HG03439 (cell line): ENCODE results near the gene EFNA1.
A peak's percentile ranks its signal among the peaks of the same experiment; 100 is the strongest.
"Not testable (repeated sequence)": the region's sequence is repeated elsewhere in the genome, so short reads cannot be mapped to it uniquely, and the experiment has no call there.

Experiments
- ATAC-seq: cut with Tn5 transposase; IDR thresholded peaks from one replicate; pipeline ENCODE4 v1.9.1; 2021; ENCODE audit warnings: mild to moderate bottlenecking, moderate library complexity; ENCODE audit not compliant: unreplicated experiment

EFNA1 gene

DNA sequence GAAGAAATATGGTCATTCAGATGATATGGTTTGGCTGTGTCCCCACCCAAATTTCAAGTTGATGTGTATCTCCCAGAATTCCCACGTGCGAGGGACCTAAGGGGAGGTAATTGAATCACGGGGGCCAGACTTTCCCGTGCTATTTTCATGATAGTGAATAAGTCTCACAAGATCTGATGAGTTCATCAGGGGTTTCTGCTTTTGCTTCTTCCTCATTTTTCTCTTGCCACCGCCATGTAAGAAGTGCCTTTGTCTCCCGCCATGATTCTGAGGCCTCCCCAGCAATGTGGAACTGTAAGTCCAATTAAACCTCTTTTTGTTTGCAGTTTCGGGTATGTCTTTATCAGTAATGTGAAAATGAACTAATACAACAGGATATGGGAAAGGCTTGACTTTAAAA lies 14.1 kb downstream of the EFNA1 start:
- ATAC-seq = no peak

GRCh38 chr1:155145491-155145890 lies 17.8 kb downstream of the EFNA1 start:
- ATAC-seq = no peak

GRCh38 chr1:155155996-155156643 lies 28.4 kb downstream of the EFNA1 start:
- ATAC-seq = not testable (repeated sequence)

DNA sequence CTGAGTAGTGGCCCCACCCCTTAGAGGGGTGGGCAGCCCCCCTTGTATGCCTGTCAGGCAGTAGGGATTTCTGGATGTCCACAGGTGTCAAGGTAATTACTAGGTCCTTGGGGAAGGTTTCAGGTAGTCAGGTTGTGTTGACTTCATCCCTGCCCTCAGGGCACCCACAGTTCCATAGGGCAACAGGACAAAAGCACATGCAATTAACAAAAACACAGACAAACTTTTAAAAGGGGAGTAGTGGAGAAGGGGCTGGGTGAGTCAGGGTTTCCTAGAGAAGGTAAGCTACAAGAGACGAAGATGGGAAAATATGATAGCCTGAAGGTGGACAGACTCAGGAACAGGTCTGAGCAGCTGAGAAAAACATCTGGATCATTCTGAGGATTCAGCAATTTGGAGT lies 31.3 kb downstream of the EFNA1 start:
- ATAC-seq = no peak

GRCh38 chr1:155160128-155160527 lies 32.5 kb downstream of the EFNA1 start:
- ATAC-seq = no peak

DNA sequence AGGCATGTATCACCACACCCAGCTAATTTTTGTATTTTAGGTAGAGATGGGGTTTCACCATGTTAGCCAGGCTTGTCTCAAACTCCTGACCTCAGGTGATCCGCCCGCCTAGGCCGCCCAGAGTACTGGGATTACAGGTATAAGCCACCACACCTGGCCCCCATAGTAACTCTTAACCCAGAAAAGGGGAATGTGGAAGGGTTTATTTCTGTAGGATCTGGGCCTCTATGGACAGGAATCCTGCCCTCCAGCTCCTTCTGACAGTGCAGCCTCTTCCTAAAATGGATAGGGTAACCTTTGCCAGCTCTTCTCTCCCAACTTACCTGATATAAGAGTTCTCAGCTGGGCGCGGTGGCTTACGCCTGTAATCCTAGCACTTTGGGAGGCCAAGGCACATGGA lies 35.0 kb downstream of the EFNA1 start:
- not testable (repeated sequence) for ATAC-seq

- ATAC-seq = not testable (repeated sequence)
Observed at GRCh38 chr1:155163785-155164184, 36.1 kb downstream of the EFNA1 start.

- ATAC-seq = not testable (repeated sequence)
Observed at GRCh38 chr1:155164625-155165024, 36.9 kb downstream of the EFNA1 start.

DNA sequence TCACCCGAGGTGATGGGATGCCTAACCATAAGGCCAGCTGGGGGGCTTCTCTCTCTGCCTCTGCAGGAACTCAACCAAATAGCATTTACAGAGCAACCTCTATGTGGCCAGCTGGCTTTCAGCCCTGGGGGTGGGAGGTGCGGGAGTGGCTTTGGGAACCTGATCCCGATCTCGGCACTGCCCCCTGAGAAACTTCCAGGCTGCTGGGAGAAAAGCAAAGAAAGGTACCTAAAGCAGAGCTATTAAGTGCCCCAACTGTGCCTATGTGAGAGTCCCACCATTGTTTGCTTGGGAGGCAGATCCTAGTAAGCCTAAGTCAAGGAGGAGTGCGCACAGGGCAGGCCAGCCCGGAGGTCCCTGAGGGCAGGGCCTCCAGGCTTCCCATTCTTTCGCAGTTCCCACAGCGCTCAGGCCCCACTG lies 38.4 kb downstream of the EFNA1 start:
- ATAC-seq = no peak

GRCh38 chr1:155166471-155167165 lies 38.9 kb downstream of the EFNA1 start:
- no peak for ATAC-seq

DNA sequence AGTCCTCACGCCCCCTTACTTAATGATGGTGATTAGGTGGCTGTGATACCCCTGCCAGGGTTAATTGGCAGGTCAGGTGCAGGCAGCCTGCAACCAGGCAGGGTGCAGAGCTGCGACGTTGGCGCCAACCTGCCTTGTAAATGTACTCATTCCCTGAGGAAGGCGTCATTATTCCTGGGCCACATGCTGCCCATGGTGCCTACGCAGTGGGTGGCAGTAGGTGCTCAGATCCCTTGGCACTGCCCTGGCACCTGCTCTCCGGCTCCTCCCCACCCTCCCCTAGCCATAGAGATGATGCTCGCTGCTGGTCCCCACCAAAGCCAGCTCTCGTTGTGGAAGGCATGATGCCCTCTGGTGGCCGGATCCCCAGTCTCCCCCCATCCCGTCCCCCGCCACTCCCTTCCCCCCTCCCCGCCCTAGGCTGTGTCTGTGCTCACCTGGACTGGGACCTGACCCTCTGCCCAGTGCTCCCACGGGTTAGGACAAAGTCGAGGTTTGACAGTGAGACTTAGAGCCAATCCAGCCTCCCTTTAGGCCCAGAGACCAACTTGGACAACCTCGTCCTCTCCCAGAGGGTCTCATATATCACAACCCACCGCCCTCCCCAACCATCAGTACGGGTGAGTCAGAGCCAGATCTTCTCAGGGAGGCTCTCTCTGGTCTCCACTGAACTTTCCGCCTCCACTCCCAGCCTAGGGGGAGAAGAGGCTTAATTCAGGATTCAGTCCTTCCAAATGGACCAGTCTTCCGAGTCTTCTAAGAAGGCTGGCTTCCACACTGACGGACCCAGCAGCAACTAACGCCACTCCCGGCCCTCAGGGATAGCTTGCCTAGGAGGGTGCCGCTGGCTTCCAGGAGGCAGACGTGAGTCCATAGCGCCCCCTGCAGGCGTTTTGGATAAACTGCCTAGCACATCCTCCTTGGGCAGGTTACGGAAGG lies 39.8 kb downstream of the EFNA1 start:
- no peak for ATAC-seq

GRCh38 chr1:155168105-155168445 lies 40.4 kb downstream of the EFNA1 start:
- not testable (repeated sequence) for ATAC-seq

GRCh38 chr1:155168456-155169210 lies 41.0 kb downstream of the EFNA1 start:
- no peak for ATAC-seq

- ATAC-seq = no peak
Observed at GRCh38 chr1:155169541-155169940, 41.9 kb downstream of the EFNA1 start.

DNA sequence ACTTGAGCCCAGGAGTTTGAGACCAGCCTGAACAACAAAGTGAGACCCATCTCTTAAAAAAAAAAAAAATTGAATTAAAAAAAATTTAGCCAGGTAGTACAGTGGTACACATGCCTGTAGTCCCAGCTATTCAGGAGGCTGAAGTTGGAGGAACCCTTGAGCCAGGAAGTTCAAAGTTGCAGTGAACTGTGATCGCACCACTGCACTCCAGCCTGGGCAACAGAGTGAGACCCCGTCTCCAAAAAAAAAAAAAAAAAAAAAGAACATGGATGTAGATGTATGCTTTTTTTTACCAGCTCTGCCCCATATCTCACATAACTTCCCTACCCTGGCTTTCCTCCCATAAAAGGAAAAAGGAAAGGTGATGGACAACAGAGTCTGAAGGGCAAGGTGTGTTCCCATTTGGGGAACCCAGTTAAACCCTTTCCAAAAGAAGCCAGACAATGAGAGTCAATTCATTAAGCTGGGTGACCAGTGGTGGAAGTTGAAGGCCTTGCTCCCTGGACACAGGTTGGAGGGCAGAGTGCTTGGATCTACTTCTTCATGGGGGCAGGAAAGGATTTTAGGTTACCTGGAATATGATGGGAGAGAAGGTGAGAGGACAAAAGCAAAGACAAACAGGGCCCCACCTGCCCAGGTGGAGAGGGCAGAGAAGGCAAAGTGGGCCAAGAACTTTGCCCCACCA lies 42.6 kb downstream of the EFNA1 start:
- no peak for ATAC-seq

GRCh38 chr1:155170806-155171205 lies 43.1 kb downstream of the EFNA1 start:
- no peak for ATAC-seq

DNA sequence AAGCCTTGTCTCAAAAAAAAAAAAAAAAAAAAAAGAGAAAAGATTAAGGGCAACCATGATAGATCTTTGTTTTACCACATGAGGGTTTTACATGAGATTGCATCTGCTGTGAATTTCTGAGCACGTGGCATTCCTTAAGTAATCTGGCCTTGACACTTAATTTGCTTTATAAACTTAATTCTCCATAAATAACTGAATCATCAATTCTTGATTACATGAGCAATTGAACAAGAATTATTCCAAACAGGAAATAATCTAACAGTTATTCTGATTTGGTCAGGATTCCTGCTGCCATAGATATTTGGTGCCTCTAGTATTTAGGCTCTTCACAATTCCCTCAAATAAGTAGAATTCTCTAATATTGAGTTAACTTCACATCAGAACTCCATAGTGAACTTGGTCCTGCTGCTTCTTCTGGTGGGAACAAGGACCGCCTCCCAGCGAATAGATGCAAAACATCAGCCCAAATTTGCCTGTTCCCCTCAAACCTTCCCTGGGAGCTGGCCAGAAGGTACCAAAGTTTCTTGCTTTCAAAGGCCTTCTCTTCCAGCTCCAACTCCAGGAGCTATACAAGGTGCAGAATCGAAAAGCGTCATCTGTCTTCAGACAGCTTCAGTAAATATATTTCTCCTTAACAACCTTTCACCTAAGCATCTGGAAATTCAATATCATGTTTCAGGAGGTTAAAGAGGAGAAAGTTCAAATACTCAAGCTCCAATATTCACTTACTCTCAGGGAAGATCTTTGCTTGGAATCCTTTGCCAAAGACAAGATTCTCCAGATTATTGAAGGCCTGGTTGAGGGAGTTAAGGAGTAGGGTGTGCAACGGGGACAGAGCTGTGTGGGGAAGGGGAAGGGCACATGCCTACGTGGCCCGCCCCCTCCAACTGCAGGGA lies 44.4 kb downstream of the EFNA1 start:
- peak; percentile 8 for ATAC-seq

- peak; percentile 81 for ATAC-seq
Observed at GRCh38 chr1:155172732-155173477, 45.2 kb downstream of the EFNA1 start, which contains the start of gene KRTCAP2. Gene KRTCAP2, minus strand, starts transcription at chr1:155173304. Its CDS starts 80 bp downstream, at chr1:155173224.
